Fibroblast of lung (primary cell): Measurements from ENCODE around the gene ARMC2. TPM values are rescaled to one million over a fixed set of nuclear protein-coding genes. Genes with fewer than 3 reads are reported as not detected.

Experiments used
- DNase-seq, 2 donors: peaks; one replicate each; pipeline versions ENCODE4 v3.0.0 to v3.0.0-alpha.2; 2010; ENCODE audit warnings: low read depth in 2 of 2
- H2AFZ ChIP-seq: 2 replicates; pipeline ENCODE4 v1.5.1; 2012; ENCODE audit warnings: low read length, control low read depth, inconsistent platforms
- H3K27ac ChIP-seq: 2 replicates; pipeline ENCODE4 v1.5.1; 2011; ENCODE audit warnings: low read length, control low read depth; ENCODE audit not compliant: insufficient read depth
- H3K27me3 ChIP-seq: 2 replicates; pipeline ENCODE4 v1.5.1; 2011; ENCODE audit warnings: mild to moderate bottlenecking, low read length; ENCODE audit not compliant: control insufficient read depth, insufficient read depth
- H3K36me3 ChIP-seq: 2 replicates; pipeline ENCODE4 v1.5.1; 2011; ENCODE audit warnings: low read length; ENCODE audit not compliant: control insufficient read depth, insufficient read depth
- H3K4me1 ChIP-seq: 2 replicates; pipeline ENCODE4 v1.5.1; 2011; ENCODE audit warnings: low read length; ENCODE audit not compliant: control insufficient read depth, insufficient read depth; ENCODE audit errors: extremely low read depth
- H3K4me2 ChIP-seq: 2 replicates; pipeline ENCODE4 v1.5.1; 2011; ENCODE audit warnings: low read length, control low read depth; ENCODE audit not compliant: insufficient read depth; ENCODE audit errors: extremely low read depth
- H3K4me3 ChIP-seq, 4 experiments: fragments of 200-600 bp in 1 of 4; sonication (generic) in 1 of 4; replicated peaks in 1 of 4; 2 replicates each; pipeline ENCODE4 v1.5.1; 2011 to 2016; ENCODE audit warnings: low read length in 4 of 4, low read depth in 3 of 4, mild to moderate bottlenecking in 3 of 4, control low read depth in 2 of 4, inconsistent platforms in 1 of 4, mixed read lengths in 1 of 4; ENCODE audit not compliant: insufficient read depth in 1 of 4; ENCODE audit errors: control extremely low read depth in 1 of 4
- H3K79me2 ChIP-seq: 2 replicates; pipeline ENCODE4 v1.5.1; 2012; ENCODE audit warnings: mild to moderate bottlenecking, low read length, inconsistent platforms; ENCODE audit not compliant: control insufficient read depth, insufficient read depth
- H3K9ac ChIP-seq: 2 replicates; pipeline ENCODE4 v1.5.1; 2011; ENCODE audit warnings: mild to moderate bottlenecking, low read length, control low read depth; ENCODE audit not compliant: insufficient read depth
- H3K9me3 ChIP-seq: 2 replicates; pipeline ENCODE4 v1.5.1; 2012; ENCODE audit warnings: low read depth, low read length; ENCODE audit not compliant: control insufficient read depth, insufficient read depth
- H4K20me1 ChIP-seq: 2 replicates; pipeline ENCODE4 v1.5.1; 2011; ENCODE audit warnings: low read length; ENCODE audit not compliant: control insufficient read depth, insufficient read depth; ENCODE audit errors: extremely low read depth
- CTCF ChIP-seq, 2 donors: IDR thresholded peaks in 1 of 2; conservative IDR thresholded peaks in 1 of 2; 1 replicate in 1 of 2; 2 replicates in 1 of 2; pipeline ENCODE4 v1.5.1; 2011 to 2012; ENCODE audit warnings: low read length in 2 of 2, control low read depth in 1 of 2, inconsistent platforms in 1 of 2, low read depth in 1 of 2, mild to moderate bottlenecking in 1 of 2
- EZH2 ChIP-seq: IDR thresholded peaks from 2 replicates; pipeline ENCODE4 v1.5.1; 2012; ENCODE audit warnings: low read length, control low read depth, mild to moderate bottlenecking; ENCODE audit errors: missing control alignments
- polyA plus RNA-seq, 2 donors: library from polyadenylated mRNA; depleted of rRNA in 1 of 2; stranded (reverse) in 1 of 2; unstranded in 1 of 2; fragments of >200 nt; gene quantifications; 2 replicates each; pipeline ENCODE4 v1.2.1, GENCODE V29; 2011 to 2012; ENCODE audit warnings: missing spikeins in 1 of 2
- total RNA-seq: library from RNA; depleted of rRNA; stranded (reverse); fragments of >200 nt; gene quantifications from 2 replicates; pipeline ENCODE4 v1.2.1, GENCODE V29; 2014

Gene ARMC2
- total and polyA plus RNA-seq, 2 donors (not counting 1 experiment from before 2014, with no cell fraction given): 4.0 to 6.2 TPM

- H3K4me2 ChIP-seq: no peak overlapping the region
- no peak overlapping the region for H3K9ac ChIP-seq
- no peaks in the 10 kb centered on the region for H4K20me1 ChIP-seq
- H3K4me1 ChIP-seq: no peaks in the 10 kb centered on the region
- no peak for TF ChIP-seq EZH2
- no peak for TF ChIP-seq CTCF (conservative IDR thresholded peaks at IDR 0.05 in 1 of 2, IDR thresholded peaks at IDR 0.05 in 1 of 2; ENCODE audit: low read depth in 1 of 2, low read length in 2 of 2)
- peaks cover 2% of the 10 kb centered on the region for H3K36me3 ChIP-seq
- no peak overlapping the region for H3K27ac ChIP-seq
- no peaks in the 10 kb centered on the region for H3K27me3 ChIP-seq
- H3K9me3 ChIP-seq: no peaks in the 10 kb centered on the region
- DNase-seq: no peak
- H3K4me3 ChIP-seq: no peak overlapping the region
- H3K79me2 ChIP-seq: no peaks in the 10 kb centered on the region
- no peak overlapping the region for H2AFZ ChIP-seq
Observed at GRCh38 chr6:108993876-108994275, 145.7 kb downstream of the ARMC2 start.

DNA sequence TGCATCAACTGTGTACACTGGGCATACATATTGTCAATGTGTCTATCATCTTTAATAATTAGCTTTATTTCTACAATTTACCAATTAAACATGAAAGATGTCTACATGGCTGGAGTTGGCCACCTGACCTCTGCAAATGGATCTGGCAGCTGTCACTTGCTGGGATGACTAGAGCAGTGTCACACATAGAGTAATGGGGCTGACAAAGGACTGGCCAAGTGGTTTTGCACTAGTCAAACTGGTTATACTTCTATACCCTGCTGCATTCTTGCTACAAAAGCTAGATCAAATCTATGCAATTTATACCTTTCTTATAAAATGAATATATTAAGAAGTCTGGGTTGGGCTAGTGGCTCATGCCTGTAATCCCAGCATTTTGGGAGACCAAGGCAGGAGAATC lies 147.1 kb downstream of the ARMC2 start:
- no peak overlapping the region for H2AFZ ChIP-seq
- H3K4me1 ChIP-seq: no peaks in the 10 kb centered on the region
- DNase-seq: no peak
- H3K27ac ChIP-seq: no peak overlapping the region
- H3K4me2 ChIP-seq: no peak overlapping the region
- H3K9me3 ChIP-seq: no peaks in the 10 kb centered on the region
- H3K9ac ChIP-seq: no peak overlapping the region
- H4K20me1 ChIP-seq: no peaks in the 10 kb centered on the region
- H3K79me2 ChIP-seq: no peaks in the 10 kb centered on the region
- no peak overlapping the region for H3K4me3 ChIP-seq
- TF ChIP-seq CTCF (conservative IDR thresholded peaks at IDR 0.05 in 1 of 2, IDR thresholded peaks at IDR 0.05 in 1 of 2; ENCODE audit: low read depth in 1 of 2, low read length in 2 of 2): no peak
- TF ChIP-seq EZH2: no peak
- H3K36me3 ChIP-seq: peaks cover 2% of the 10 kb centered on the region
- no peaks in the 10 kb centered on the region for H3K27me3 ChIP-seq

DNA sequence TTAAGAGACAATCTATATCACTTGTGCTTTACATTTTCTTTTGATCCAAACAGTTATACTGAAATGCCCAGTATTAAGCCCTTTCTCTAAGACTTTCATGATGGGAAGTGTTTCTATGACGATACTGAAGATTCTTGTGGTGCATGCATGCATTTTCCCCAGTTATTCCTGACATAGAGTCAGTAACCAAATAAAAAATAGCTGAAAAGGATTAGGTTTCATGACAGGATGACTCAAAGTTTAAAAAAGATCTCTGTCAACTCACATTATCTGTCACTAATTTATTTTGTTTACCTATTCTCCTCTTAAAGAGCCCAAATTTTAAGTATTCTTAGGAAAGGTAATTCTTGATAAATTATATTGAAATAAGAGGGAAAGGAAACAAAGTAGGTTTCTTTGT lies 148.0 kb downstream of the ARMC2 start:
- no peak for TF ChIP-seq CTCF (conservative IDR thresholded peaks at IDR 0.05 in 1 of 2, IDR thresholded peaks at IDR 0.05 in 1 of 2; ENCODE audit: low read depth in 1 of 2, low read length in 2 of 2)
- no peak for TF ChIP-seq EZH2
- DNase-seq: no peak
- H3K9me3 ChIP-seq: no peaks in the 10 kb centered on the region

More for the DNA sequence above, 148.0 kb downstream of the ARMC2 start:
- H2AFZ ChIP-seq: no peak overlapping the region
- no peaks in the 10 kb centered on the region for H3K27me3 ChIP-seq
- no peak overlapping the region for H3K27ac ChIP-seq
- H3K9ac ChIP-seq: no peak overlapping the region
- H3K4me1 ChIP-seq: no peaks in the 10 kb centered on the region
- no peak overlapping the region for H3K4me2 ChIP-seq
- no peaks in the 10 kb centered on the region for H3K79me2 ChIP-seq
- H4K20me1 ChIP-seq: no peaks in the 10 kb centered on the region
- peaks cover 2% of the 10 kb centered on the region for H3K36me3 ChIP-seq
- H3K4me3 ChIP-seq: no peak overlapping the region
